Endothelial cell of umbilical vein (primary cell): Measurements from ENCODE around the gene ATP6V1G1. TPM values are rescaled to one million over a fixed set of nuclear protein-coding genes. Genes with fewer than 3 reads are reported as not detected.

Source experiments
- BruUV-seq: library from RNA; stranded (reverse); fragments of 400-500 nt; replicated peaks from 2 replicates; lab custom pipeline; 2021; lab: Mats Ljungman, UMichigan
- CTCF ChIA-PET: fragments of 300-600, 350-600 bp; sonication (Branson Sonifier 250); formaldehyde crosslinking; loops from one replicate; lab custom pipeline; 2021; ENCODE audit warnings: antibody characterized with exemption, inconsistent platforms; lab: Charles Lee
- POLR2A ChIA-PET: fragments of 300-600, 350-600 bp; sonication (Branson Sonifier 250); formaldehyde crosslinking; loops from one replicate; lab custom pipeline; 2021; ENCODE audit warnings: antibody characterized with exemption, inconsistent platforms; lab: Charles Lee
- DNase-seq: peaks from one replicate; pipeline ENCODE4 v3.0.0-alpha.2; 2011; ENCODE audit warnings: low read depth, low spot score
- FAIRE-seq: peaks from 2 replicates; lab custom pipeline; 2011; peaks lifted over from hg19 to GRCh38; lab: Jason Lieb, UNC
- H2AFZ ChIP-seq: 2 replicates; pipeline ENCODE4 v1.6.0; 2012; ENCODE audit warnings: low read depth, low read length, control low read depth, inconsistent platforms
- H3K27ac ChIP-seq: 2 replicates; pipeline ENCODE4 v1.5.1; 2011; ENCODE audit warnings: low read depth, mild to moderate bottlenecking, control low read depth, low read length, moderate library complexity; ENCODE audit not compliant: insufficient read depth
- H3K27me3 ChIP-seq, 2 experiments: 2 replicates each; pipeline versions ENCODE4 v1.6.0 to v1.6.1; 2011; ENCODE audit warnings: low read length in 2 of 2, mixed read lengths in 1 of 2; ENCODE audit not compliant: control insufficient read depth in 2 of 2, insufficient read depth in 2 of 2
- H3K36me3 ChIP-seq, 2 experiments: 2 replicates in 1 of 2; 3 replicates in 1 of 2; pipeline ENCODE4 v1.5.1; 2011; ENCODE audit warnings: low read length in 2 of 2, mild to moderate bottlenecking in 1 of 2, moderate library complexity in 1 of 2; ENCODE audit not compliant: control insufficient read depth in 2 of 2, insufficient read depth in 2 of 2; ENCODE audit errors: extremely low read depth in 1 of 2
- H3K4me1 ChIP-seq: 3 replicates; pipeline ENCODE4 v1.5.1; 2011; ENCODE audit warnings: mild to moderate bottlenecking, low read length; ENCODE audit not compliant: control insufficient read depth, insufficient read depth; ENCODE audit errors: extremely low read depth
- H3K4me2 ChIP-seq: 2 replicates; pipeline ENCODE4 v1.6.1; 2011; ENCODE audit warnings: low read length, control low read depth, mixed read lengths; ENCODE audit not compliant: insufficient read depth
- H3K4me3 ChIP-seq, 3 experiments: fragments of 200-600 bp in 1 of 3; sonication (generic), shearing (Covaris generic) in 1 of 3; replicated peaks in 1 of 3; 2 replicates each; pipeline ENCODE4 v1.5.1; 2011 to 2016; ENCODE audit warnings: control low read depth in 3 of 3, low read length in 3 of 3, mild to moderate bottlenecking in 2 of 3, inconsistent platforms in 1 of 3, low read depth in 1 of 3, moderate library complexity in 1 of 3; ENCODE audit not compliant: insufficient read depth in 1 of 3
- H3K79me2 ChIP-seq: 2 replicates; pipeline ENCODE4 v1.6.0; 2012; ENCODE audit warnings: low read length, inconsistent platforms; ENCODE audit not compliant: control insufficient read depth, insufficient read depth
- H3K9ac ChIP-seq: replicated peaks from 2 replicates; pipeline ENCODE3; 2011; ENCODE audit warnings: low read length, control low read depth; ENCODE audit not compliant: insufficient read depth; ENCODE audit errors: extremely low read depth
- H3K9me1 ChIP-seq: replicated peaks from 3 replicates; pipeline ENCODE4 v1.6.0; 2011; ENCODE audit warnings: mild to moderate bottlenecking, low read length; ENCODE audit not compliant: control insufficient read depth, insufficient read depth; ENCODE audit errors: extremely low read depth
- H3K9me3 ChIP-seq: replicated peaks from 2 replicates; pipeline ENCODE4 v1.5.1; 2012; ENCODE audit warnings: low read length, inconsistent platforms; ENCODE audit not compliant: control insufficient read depth, insufficient read depth
- H4K20me1 ChIP-seq: replicated peaks from 2 replicates; pipeline ENCODE3; 2011; ENCODE audit warnings: mild to moderate bottlenecking, low read length; ENCODE audit not compliant: control insufficient read depth, insufficient read depth; ENCODE audit errors: extremely low read depth
- EZH2 ChIP-seq: IDR thresholded peaks from 2 replicates; pipeline ENCODE4 v1.6.1; 2012; ENCODE audit warnings: borderline replicate concordance, low read depth, mild to moderate bottlenecking, moderate library complexity, low read length, inconsistent platforms; ENCODE audit not compliant: severe bottlenecking
- FOS ChIP-seq: IDR thresholded peaks from 2 replicates; pipeline ENCODE4 v1.6.1; 2011; ENCODE audit warnings: mild to moderate bottlenecking, low read length, moderate library complexity, borderline replicate concordance; ENCODE audit not compliant: insufficient read depth
- JUN ChIP-seq: IDR thresholded peaks from 2 replicates; pipeline ENCODE4 v1.6.1; 2011; ENCODE audit warnings: borderline replicate concordance, low read depth; ENCODE audit not compliant: insufficient read length, insufficient read depth
- MAX ChIP-seq: IDR thresholded peaks from 2 replicates; pipeline ENCODE4 v1.6.1; 2011; ENCODE audit not compliant: insufficient read depth, insufficient read length
- MYC ChIP-seq: IDR thresholded peaks from one replicate; pipeline ENCODE4 v1.6.1; 2011; ENCODE audit warnings: mild to moderate bottlenecking, low read depth, low read length
- POLR2A ChIP-seq: IDR thresholded peaks from 2 replicates; pipeline ENCODE4 v1.6.1; 2012; ENCODE audit warnings: low read depth, mild to moderate bottlenecking, control low read depth, low read length
- dilution Hi-C: fragments of 300-500 bp; cut with MboI; formaldehyde crosslinking; loops from one replicate; pipeline ENCODE4 v1.15.0; 2019; ENCODE audit warnings: low sequenced_read_pairs; ENCODE audit not compliant: extremely low pct_ligation_motif_present
- intact Hi-C: fragments of 100-400 bp; cut with micrococcal nuclease; formaldehyde crosslinking; loops from one replicate; pipeline ENCODE4 v1.10.0; 2022
- polyA plus RNA-seq, 4 experiments: library from polyadenylated mRNA; depleted of rRNA in 3 of 4; stranded (reverse) in 3 of 4; unstranded in 1 of 4; fragments of >200 nt; gene quantifications; 2 replicates each; pipeline versions ENCODE4 v1.2.1 to v1.2.3, GENCODE V29; 2011 to 2012; ENCODE audit warnings: missing spikeins in 1 of 4
- total RNA-seq: library from RNA; stranded (reverse); gene quantifications from 2 replicates; pipeline ENCODE4 v1.2.3, GENCODE V29; 2021
- TF ChIP-seq, protein P1 (sequence below), 2 donors: IDR thresholded peaks; 1 replicate in 1 of 2; 2 replicates in 1 of 2; pipeline ENCODE4 v1.5.1; 2011; ENCODE audit warnings: low read length in 2 of 2, mild to moderate bottlenecking in 2 of 2, moderate library complexity in 2 of 2, control low read depth in 1 of 2, inconsistent platforms in 1 of 2, low read depth in 1 of 2; ENCODE audit not compliant: insufficient read depth in 1 of 2; ENCODE audit errors: extremely low read depth in 1 of 2

The ATP6V1G1 gene
- total and polyA plus RNA-seq, 2 donors (not counting 3 experiments of a cell fraction or from before 2014, with no cell fraction given): 78.9 to 96.9 TPM

DNA sequence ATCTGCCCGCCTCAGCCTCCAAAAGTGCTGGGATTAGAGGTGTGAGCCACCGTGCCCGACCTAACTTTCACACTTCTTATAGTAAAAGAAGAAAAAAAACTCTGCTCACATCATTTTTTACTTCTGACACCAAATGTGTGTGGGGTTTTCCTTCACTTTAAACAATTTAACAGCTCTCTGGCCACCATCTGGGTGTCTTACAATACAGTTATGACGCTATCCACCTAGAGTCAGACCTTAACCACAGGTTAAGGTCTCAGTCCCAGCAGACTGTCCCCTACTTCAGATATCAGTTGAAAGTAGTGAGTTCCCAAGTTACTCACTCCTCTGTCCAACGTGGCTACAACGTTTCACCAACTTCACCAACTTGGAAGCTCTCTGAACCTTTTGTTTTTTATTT is 15.4 kb upstream of the ATP6V1G1 start:
- Histone ChIP-seq H3K36me3 (no peaks in the 10 kb centered on the region), H3K9ac (no peak overlapping the region), H3K79me2 (no peaks in the 10 kb centered on the region), H3K27ac (no peak overlapping the region), H2AFZ (no peak overlapping the region), H3K9me3 (no peaks in the 10 kb centered on the region), H3K4me1 (no peaks in the 10 kb centered on the region), H3K4me3 (no peak overlapping the region), H3K4me2 (no peak overlapping the region), H4K20me1 (no peaks in the 10 kb centered on the region), H3K27me3 (no peaks in the 10 kb centered on the region), H3K9me1 (no peaks in the 10 kb centered on the region)
- no peak for FAIRE-seq
- BruUV-seq: no TSS peak
- ChIA-PET POLR2A (no interaction called here), CTCF (interaction anchor here (1.2 kb wide), 2 partner anchors 81 to 85 kb away, joined by 3 to 4 read pairs; no protein-coding TSS in a partner anchor)
- dilution Hi-C loops (no loop called here), intact Hi-C loops (no loop called here)
- no peak for DNase-seq
- TF ChIP-seq EZH2 (no peak), POLR2A (no peak), FOS (no peak), MAX (no peak), JUN (no peak)
- TF ChIP-seq, protein P1, sequence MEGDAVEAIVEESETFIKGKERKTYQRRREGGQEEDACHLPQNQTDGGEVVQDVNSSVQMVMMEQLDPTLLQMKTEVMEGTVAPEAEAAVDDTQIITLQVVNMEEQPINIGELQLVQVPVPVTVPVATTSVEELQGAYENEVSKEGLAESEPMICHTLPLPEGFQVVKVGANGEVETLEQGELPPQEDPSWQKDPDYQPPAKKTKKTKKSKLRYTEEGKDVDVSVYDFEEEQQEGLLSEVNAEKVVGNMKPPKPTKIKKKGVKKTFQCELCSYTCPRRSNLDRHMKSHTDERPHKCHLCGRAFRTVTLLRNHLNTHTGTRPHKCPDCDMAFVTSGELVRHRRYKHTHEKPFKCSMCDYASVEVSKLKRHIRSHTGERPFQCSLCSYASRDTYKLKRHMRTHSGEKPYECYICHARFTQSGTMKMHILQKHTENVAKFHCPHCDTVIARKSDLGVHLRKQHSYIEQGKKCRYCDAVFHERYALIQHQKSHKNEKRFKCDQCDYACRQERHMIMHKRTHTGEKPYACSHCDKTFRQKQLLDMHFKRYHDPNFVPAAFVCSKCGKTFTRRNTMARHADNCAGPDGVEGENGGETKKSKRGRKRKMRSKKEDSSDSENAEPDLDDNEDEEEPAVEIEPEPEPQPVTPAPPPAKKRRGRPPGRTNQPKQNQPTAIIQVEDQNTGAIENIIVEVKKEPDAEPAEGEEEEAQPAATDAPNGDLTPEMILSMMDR (IDR thresholded peaks at IDR 0.05; ENCODE audit: extremely low read depth in 1 of 2, insufficient read depth in 1 of 2, low read depth in 1 of 2, low read length in 2 of 2): no peak

DNA sequence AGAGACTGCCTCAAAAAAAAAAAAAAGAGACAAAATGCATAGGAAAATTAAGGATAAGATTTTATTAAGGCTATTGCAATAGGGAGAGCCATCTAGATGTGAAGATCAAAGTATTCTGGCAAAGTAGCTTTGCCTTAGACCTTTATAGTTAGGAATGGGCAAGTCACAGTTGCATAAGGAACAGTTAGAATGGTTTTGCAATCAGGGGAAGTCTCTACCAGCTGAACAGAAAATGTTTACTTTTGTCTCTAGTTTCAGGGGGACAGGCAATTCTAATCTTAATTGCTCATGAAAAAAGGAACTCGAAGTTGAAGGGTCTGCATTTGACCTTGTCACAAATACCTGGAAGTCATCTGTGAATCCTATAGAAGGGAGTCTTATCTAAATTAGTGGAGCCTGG is 13.1 kb upstream of the ATP6V1G1 start:
- no peaks in the 10 kb centered on the region for H3K9me1 ChIP-seq
- intact Hi-C loops: no loop called here
- H3K4me2 ChIP-seq: no peak overlapping the region
- CTCF ChIA-PET: no interaction called here
- H2AFZ ChIP-seq: no peak overlapping the region
- H3K27ac ChIP-seq: no peak overlapping the region
- no peaks in the 10 kb centered on the region for H3K9me3 ChIP-seq
- dilution Hi-C loops: no loop called here
- no peaks in the 10 kb centered on the region for H3K36me3 ChIP-seq
- no peaks in the 10 kb centered on the region for H3K79me2 ChIP-seq
- no peaks in the 10 kb centered on the region for H4K20me1 ChIP-seq
- no peaks in the 10 kb centered on the region for H3K27me3 ChIP-seq
- FAIRE-seq (no peak), DNase-seq (no peak)
- H3K4me3 ChIP-seq: no peak overlapping the region
- no peaks in the 10 kb centered on the region for H3K4me1 ChIP-seq
- TF ChIP-seq FOS (no peak), EZH2 (no peak), MYC (no peak), MAX (no peak), JUN (no peak)
- TF ChIP-seq, protein P1 (IDR thresholded peaks at IDR 0.05; ENCODE audit: extremely low read depth in 1 of 2, insufficient read depth in 1 of 2, low read depth in 1 of 2, low read length in 2 of 2): no peak
- no peak overlapping the region for H3K9ac ChIP-seq
- POLR2A ChIA-PET: no interaction called here
- no TSS peak for BruUV-seq
